Measurements from ENCODE around the gene MIOS. TPM values are rescaled to one million over a fixed set of nuclear protein-coding genes. Genes with fewer than 3 reads are reported as not detected.
A peak's percentile ranks its signal among the peaks of the same experiment; 100 is the strongest.

MIOS gene
- total and polyA plus RNA-seq, 4 donors = 7.4 to 35.6 (median 12.2) TPM

- Histone ChIP-seq H3K9ac (ENCODE audit: low read depth in 1 of 2, low read length in 2 of 2) (peak overlapping the region; percentile 3 to 4), H3K9me3 (ENCODE audit: control insufficient read depth in 4 of 4, low read length in 3 of 4) (no peaks in the 10 kb centered on the region), H3K36me3 (ENCODE audit: control insufficient read depth in 4 of 4, insufficient read depth in 3 of 4, low read depth in 1 of 4, low read length in 3 of 4) (peaks cover 0 to 3% (median 1%) of the 10 kb centered on the region in 4 donors), H3K4me1 (ENCODE audit: control insufficient read depth in 4 of 4, insufficient read depth in 4 of 4, low read length in 3 of 4) (peaks cover 3 to 18% (median 14%) of the 10 kb centered on the region in 4 donors), H3K4me3 (ENCODE audit: low read depth in 1 of 3, low read length in 3 of 3) (peak overlapping the region; percentile 63 to 98 (median 91)), H3K27me3 (ENCODE audit: control insufficient read depth in 4 of 4, insufficient read depth in 4 of 4, low read length in 3 of 4) (no peaks in the 10 kb centered on the region), H3K27ac (ENCODE audit: low read depth in 1 of 2, low read length in 2 of 2) (peak overlapping the region; percentile 58 to 73)
- no peak for DNase-seq (ENCODE audit: low spot score)
- WGBS = under 1% methylated on average over 19 of the region's 19 CpGs
- no peak for TF ChIP-seq HNF4G (IDR thresholded peaks at IDR 0.05)
These were observed 73.2 kb downstream of the MIOS start for GRCh38 chr7:7639847-7640220.

DNA sequence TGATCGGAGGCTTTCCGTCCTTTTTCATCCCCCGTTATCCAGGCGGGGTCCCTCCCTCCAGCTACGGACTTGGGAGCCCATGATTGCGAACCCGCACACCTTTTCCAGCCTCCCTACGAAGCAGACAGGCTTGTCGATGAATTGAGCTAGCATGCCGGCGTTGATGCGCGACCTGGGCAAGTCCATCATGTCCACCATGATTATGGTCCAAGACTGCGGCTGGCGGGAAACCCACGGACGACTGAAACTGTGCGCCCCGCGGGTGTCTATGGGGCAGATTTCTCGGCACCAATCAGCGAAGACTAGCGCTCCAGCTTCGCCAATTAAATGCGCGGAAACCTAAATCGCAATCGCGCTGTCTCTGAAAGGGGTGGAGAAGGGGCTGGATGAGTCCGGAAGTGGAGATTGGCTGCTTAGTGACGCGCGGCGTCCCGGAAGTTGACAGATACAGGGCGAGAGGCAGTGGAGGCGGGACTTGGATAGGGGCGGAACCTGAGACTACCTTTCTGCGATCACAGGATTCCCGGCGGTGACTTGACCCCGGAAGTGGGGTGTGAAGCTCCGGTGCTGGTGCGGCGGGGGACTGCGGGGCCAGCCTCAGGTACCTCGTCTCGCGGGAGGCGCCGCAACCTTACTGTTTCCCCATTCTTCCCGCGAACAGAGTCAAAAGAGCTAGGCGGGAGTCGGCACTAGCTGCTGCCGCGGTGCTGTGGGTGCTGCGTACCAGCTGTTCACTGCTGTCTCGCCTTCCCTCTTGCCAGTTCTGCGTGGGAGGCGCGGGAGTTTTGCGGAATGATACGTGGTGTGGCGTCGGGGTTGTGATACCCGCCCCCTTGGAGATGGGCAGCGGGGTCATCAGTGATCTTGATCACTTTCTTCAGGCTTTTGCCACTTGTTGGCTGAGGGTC lies 73.8 kb downstream of the MIOS start, which contains the start of gene UMAD1:
Gene UMAD1, plus strand, starts transcription at position 532 of the 908 bp plus-strand sequence. CDS start 32,620 bp downstream, outside the sequence.
- Histone ChIP-seq H3K9me3 (ENCODE audit: control insufficient read depth in 4 of 4, low read length in 3 of 4) (no peaks in the 10 kb centered on the region), H3K27ac (ENCODE audit: low read depth in 1 of 2, low read length in 2 of 2) (peak within 1 kb of the TSS; percentile 89), H3K4me3 (ENCODE audit: low read depth in 1 of 3, low read length in 3 of 3) (peak within 1 kb of the TSS; percentile 71 to 98 (median 94)), H3K36me3 (ENCODE audit: control insufficient read depth in 4 of 4, insufficient read depth in 3 of 4, low read depth in 1 of 4, low read length in 3 of 4) (peaks cover 0 to 3% (median 1%) of the 10 kb centered on the region in 4 donors), H3K27me3 (ENCODE audit: control insufficient read depth in 4 of 4, insufficient read depth in 4 of 4, low read length in 3 of 4) (no peaks in the 10 kb centered on the region), H3K9ac (ENCODE audit: low read depth in 1 of 2, low read length in 2 of 2) (peak within 1 kb of the TSS; percentile 44 to 89), H3K4me1 (ENCODE audit: control insufficient read depth in 4 of 4, insufficient read depth in 4 of 4, low read length in 3 of 4) (peaks cover 3 to 18% (median 14%) of the 10 kb centered on the region in 4 donors)
- DNase-seq (ENCODE audit: low spot score) = peak; percentile 95
- peak; percentile 36 to 43 for TF ChIP-seq HNF4A (conservative IDR thresholded peaks at IDR 0.05)
- TF ChIP-seq, protein P1, sequence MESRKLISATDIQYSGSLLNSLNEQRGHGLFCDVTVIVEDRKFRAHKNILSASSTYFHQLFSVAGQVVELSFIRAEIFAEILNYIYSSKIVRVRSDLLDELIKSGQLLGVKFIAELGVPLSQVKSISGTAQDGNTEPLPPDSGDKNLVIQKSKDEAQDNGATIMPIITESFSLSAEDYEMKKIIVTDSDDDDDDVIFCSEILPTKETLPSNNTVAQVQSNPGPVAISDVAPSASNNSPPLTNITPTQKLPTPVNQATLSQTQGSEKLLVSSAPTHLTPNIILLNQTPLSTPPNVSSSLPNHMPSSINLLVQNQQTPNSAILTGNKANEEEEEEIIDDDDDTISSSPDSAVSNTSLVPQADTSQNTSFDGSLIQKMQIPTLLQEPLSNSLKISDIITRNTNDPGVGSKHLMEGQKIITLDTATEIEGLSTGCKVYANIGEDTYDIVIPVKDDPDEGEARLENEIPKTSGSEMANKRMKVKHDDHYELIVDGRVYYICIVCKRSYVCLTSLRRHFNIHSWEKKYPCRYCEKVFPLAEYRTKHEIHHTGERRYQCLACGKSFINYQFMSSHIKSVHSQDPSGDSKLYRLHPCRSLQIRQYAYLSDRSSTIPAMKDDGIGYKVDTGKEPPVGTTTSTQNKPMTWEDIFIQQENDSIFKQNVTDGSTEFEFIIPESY (IDR thresholded peaks at IDR 0.05) = peak; percentile 95
- TF ChIP-seq JUND (IDR thresholded peaks at IDR 0.05) = peak in 1 of 2 donors; percentile 71
- TF ChIP-seq RXRA (IDR thresholded peaks at IDR 0.05) = peak; percentile 75 to 80
- TF ChIP-seq FOXA2 (IDR thresholded peaks at IDR 0.05) = peak; percentile 85
- TF ChIP-seq RAD21 (IDR thresholded peaks at IDR 0.05) = peak; percentile 25 to 36
- TF ChIP-seq SP1 (IDR thresholded peaks at IDR 0.05) = peak; percentile 86
- TF ChIP-seq HNF4G (IDR thresholded peaks at IDR 0.05) = no peak
- TF ChIP-seq GABPA (IDR thresholded peaks at IDR 0.05 in 1 of 2, conservative IDR thresholded peaks at IDR 0.05 in 1 of 2) = peak; percentile 92 to 98
- TF ChIP-seq, protein P2, sequence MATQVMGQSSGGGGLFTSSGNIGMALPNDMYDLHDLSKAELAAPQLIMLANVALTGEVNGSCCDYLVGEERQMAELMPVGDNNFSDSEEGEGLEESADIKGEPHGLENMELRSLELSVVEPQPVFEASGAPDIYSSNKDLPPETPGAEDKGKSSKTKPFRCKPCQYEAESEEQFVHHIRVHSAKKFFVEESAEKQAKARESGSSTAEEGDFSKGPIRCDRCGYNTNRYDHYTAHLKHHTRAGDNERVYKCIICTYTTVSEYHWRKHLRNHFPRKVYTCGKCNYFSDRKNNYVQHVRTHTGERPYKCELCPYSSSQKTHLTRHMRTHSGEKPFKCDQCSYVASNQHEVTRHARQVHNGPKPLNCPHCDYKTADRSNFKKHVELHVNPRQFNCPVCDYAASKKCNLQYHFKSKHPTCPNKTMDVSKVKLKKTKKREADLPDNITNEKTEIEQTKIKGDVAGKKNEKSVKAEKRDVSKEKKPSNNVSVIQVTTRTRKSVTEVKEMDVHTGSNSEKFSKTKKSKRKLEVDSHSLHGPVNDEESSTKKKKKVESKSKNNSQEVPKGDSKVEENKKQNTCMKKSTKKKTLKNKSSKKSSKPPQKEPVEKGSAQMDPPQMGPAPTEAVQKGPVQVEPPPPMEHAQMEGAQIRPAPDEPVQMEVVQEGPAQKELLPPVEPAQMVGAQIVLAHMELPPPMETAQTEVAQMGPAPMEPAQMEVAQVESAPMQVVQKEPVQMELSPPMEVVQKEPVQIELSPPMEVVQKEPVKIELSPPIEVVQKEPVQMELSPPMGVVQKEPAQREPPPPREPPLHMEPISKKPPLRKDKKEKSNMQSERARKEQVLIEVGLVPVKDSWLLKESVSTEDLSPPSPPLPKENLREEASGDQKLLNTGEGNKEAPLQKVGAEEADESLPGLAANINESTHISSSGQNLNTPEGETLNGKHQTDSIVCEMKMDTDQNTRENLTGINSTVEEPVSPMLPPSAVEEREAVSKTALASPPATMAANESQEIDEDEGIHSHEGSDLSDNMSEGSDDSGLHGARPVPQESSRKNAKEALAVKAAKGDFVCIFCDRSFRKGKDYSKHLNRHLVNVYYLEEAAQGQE (IDR thresholded peaks at IDR 0.05) = peak; percentile 80
- TF ChIP-seq ATF3 (IDR thresholded peaks at IDR 0.05) = peak; percentile 9
- TF ChIP-seq EGR1 (IDR thresholded peaks at IDR 0.05; ENCODE audit: low read depth in 2 of 2) = peak; percentile 75 to 89
- TF ChIP-seq FOXA1 (IDR thresholded peaks at IDR 0.05) = peak; percentile 87
- TF ChIP-seq, protein P3, sequence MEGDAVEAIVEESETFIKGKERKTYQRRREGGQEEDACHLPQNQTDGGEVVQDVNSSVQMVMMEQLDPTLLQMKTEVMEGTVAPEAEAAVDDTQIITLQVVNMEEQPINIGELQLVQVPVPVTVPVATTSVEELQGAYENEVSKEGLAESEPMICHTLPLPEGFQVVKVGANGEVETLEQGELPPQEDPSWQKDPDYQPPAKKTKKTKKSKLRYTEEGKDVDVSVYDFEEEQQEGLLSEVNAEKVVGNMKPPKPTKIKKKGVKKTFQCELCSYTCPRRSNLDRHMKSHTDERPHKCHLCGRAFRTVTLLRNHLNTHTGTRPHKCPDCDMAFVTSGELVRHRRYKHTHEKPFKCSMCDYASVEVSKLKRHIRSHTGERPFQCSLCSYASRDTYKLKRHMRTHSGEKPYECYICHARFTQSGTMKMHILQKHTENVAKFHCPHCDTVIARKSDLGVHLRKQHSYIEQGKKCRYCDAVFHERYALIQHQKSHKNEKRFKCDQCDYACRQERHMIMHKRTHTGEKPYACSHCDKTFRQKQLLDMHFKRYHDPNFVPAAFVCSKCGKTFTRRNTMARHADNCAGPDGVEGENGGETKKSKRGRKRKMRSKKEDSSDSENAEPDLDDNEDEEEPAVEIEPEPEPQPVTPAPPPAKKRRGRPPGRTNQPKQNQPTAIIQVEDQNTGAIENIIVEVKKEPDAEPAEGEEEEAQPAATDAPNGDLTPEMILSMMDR (IDR thresholded peaks at IDR 0.05; ENCODE audit: low read depth, low read length, missing input control) = no peak
- peak; percentile 56 for TF ChIP-seq TAF1 (conservative IDR thresholded peaks at IDR 0.05)
- peak; percentile 94 for TF ChIP-seq YY1 (IDR thresholded peaks at IDR 0.05)
- TF ChIP-seq, protein P4, sequence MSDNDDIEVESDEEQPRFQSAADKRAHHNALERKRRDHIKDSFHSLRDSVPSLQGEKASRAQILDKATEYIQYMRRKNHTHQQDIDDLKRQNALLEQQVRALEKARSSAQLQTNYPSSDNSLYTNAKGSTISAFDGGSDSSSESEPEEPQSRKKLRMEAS (IDR thresholded peaks at IDR 0.05) = peak; percentile 86
- TF ChIP-seq NR2F2 (IDR thresholded peaks at IDR 0.05) = peak; percentile 85
- WGBS = under 1% methylated on average over 68 of the region's 68 CpGs
